ENCODE data around the gene ARPP19.
A peak's percentile ranks its signal among the peaks of the same experiment; 100 is the strongest.
"Not testable (repeated sequence)": the region's sequence is repeated elsewhere in the genome, so short reads cannot be mapped to it uniquely, and the experiment has no call there.

The ARPP19 gene

GRCh38 chr15:52568601-52569585 is at the start of gene ARPP19:
Gene ARPP19 (minus strand): TSS chr15:52569030. CDS start chr15:52568892, 138 bp downstream.
- DNase-seq = peak; percentile 87

- DNase-seq = no peak
Observed at GRCh38 chr15:52617026-52617425, 48.2 kb upstream of the ARPP19 start.

GRCh38 chr15:52615302-52615701 is 46.5 kb upstream of the ARPP19 start:
- DNase-seq = no peak

DNA sequence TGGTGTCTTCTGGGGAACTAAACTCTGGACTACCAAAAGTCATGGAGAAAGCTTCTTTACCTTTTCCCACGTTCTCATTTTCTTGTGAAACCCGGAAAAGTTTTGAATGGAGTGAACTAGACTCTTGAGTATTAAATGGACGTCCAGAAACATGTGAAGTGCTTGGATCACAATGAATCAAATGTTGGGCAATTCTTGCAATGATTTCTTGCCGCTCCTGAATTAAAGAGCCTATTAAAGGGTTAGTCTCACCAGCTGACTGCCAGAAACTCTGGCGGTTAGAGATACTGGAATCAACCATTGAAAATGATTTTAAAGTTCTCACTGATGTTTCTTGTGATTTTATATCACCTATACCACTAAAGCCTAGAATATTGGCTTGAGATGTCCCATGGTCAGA is 40.8 kb upstream of the ARPP19 start:
- no peak for DNase-seq

GRCh38 chr15:52584414-52584813 is 15.6 kb upstream of the ARPP19 start:
- DNase-seq = no peak

DNA sequence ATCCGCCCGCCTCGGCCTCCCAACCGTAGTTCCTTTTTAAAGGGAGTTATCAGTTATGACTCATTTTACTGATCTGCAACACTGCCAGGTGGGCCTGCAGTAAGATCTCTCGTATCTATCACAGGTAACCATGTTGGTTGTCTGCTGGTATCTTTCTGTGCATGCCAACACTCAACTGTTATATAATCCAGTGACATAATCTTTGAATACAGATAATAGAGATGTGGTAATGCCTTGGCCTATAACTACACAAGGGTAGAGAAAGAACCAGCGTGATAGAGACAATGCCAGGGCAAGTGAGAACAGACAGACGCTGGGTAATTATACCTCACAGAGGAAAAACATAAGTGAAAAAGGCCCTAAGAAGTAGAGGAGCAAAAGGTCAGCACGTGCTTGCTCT is 11.0 kb upstream of the ARPP19 start:
- no peak for DNase-seq

GRCh38 chr15:52576692-52577091 is 7.9 kb upstream of the ARPP19 start:
- DNase-seq = no peak

- DNase-seq = not testable (repeated sequence)
Observed at GRCh38 chr15:52575573-52575972, 6.7 kb upstream of the ARPP19 start.

- DNase-seq = no peak
Observed at GRCh38 chr15:52575072-52575471, 6.2 kb upstream of the ARPP19 start.

DNA sequence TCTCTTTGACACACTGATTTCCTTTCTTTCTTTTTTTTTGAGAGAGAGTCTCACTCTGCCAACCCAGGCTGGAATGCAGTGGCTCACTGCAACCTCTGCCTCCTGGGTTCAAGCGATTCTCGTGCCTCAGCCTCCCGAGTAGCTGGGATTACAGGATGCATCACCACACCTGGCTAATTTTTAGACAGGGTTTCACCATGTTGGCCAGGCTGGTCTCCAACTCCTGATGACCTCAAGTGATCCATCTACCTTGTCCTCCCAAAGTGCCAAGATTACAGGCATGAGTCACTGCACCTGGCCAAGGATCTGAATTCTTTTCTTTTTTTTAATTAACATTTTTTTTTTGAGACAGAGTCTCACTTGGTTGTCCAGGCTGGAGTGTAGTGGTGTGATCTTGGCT is 5.8 kb upstream of the ARPP19 start:
- not testable (repeated sequence) for DNase-seq

DNA sequence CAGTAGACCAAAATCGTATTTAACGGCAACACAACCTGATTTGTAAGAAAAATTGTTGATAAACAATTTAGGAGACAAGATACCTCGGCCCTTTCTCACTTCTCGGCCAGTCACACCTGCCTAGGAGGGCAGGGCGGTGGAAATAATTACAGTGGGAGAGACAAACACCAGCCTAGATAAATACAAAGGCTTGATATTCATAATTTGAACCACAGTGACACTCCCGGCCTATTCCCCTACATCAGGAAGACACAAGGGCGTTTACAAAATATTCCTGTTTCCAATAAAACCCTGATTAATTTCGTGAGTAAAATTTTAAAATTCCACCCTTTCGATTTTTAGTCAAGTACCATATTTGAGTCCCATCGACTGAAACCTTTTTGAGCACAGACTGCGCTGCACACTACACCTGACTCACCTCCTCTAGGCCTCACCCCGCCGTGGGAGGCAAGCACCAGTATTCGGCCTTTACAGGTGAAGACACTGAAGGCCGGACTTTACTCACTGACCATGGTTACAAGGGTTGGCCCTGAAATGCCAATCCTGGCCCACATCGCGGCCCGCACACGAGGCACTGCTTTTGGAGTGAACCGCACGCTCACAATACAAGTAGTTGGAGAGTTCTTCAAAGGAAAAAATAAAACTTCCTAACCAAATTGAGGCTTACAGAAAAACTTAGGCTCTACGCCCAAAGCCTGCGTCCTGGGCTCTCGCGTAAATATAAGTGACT is 794 bp downstream of the ARPP19 start:
- peak; percentile 59 for DNase-seq

DNA sequence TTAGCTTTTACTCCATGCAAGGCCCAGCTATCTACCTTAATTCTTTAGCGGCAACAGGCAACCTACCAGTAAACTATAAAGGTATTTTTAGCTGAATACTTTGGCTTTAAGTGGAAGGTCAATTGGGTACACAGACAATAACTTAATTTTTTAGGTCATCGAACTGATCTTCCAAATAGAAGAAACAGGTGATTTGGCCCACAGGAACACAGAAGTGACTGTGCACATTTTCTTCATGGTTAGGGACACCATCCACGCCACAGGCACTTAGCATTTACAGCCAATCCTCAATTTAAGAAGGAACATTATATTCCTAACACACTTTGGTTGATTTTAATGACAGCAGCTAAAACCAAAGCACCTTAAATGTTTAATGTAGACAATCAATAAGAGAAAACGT is 1.9 kb downstream of the ARPP19 start:
- no peak for DNase-seq

DNA sequence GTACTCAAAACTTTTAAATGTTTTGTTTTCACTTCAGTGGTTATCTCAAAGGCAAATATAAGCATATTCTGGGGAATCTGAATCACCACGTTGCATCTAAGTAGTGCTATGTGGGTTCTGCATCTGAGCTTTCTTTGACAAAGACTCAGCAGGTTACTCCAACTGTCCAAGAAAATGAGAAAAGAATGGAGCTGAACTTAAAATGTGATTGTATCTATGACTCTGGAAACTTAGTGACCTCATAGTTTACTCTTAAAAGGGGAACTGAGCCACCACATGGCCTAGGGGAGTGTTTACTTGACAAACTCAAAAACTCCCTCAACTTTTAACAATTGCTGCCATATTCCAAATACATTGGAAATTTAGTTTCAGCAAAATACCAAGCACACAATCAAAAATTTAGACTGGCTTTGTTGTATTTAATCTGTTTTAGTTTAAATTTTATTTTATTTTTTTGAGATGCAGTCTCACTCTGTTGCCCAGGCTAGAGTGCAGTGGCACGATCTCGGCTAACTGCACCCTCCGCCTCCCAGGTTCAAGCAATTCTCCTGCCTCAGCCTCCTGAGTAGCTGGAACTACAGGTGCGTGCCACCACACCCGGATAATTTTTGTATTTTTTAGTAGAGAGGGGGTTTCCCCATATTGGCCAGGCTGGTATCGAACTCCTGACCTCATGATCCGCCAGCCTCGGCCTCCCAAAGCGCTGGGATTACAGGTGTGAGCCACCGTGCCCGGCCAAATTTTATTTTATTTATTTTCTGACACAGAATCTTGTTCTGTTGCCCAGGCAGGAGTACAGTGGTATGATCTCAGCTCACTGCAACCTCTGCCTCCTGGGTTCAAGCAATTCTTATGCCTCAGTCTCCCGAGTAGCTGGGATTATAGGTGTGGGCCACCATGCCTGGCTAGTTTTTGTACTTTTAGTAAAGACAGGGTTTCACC is 3.1 kb downstream of the ARPP19 start:
- DNase-seq = not testable (repeated sequence)

DNA sequence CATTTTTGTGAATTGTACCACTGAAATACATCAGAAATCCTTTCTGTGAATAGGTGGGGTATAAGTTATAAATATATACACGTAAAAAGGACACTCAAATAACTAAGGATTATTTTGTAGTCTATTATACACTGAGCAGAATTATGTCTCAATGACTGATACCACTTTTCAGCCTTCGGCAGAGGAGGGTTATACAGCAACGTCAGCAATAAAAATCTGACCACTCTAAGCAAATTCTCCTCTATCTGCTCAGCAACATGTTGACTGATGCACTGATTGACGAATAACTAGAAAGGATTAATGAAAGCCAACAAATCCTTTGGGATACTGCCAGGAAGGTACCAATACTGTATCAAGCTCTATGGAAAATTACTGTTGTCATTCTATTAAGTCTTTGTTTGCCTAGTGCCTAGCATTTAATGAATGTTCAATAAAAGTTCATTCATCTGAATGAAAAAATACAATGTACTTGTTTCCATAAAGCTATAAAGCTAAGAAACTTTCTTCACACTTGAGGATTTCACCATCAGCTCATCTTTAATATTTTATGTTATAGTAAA is 5.2 kb downstream of the ARPP19 start:
- DNase-seq = no peak

DNA sequence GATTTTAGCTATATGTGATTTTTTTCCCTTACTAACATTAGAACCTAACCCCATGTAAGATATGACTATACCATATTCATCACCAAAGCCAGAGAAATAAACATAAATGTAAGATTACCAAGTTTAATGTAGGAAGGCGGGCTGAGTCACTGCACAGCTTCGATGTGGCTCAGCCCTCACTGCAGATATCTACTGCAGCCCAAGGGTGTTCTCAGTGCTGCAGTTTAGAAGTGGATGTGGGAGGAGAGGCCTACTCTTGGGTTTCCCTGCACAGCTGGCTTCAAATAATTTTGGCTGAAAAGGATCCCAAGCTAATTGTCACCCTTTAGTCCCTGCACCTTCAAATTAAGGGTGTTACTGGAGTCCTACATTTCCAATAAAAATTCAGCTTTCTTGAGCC is 9.3 kb downstream of the ARPP19 start:
- peak; percentile 80 for DNase-seq

GRCh38 chr15:52559022-52559421 is 9.8 kb downstream of the ARPP19 start:
- peak; percentile 20 for DNase-seq

DNA sequence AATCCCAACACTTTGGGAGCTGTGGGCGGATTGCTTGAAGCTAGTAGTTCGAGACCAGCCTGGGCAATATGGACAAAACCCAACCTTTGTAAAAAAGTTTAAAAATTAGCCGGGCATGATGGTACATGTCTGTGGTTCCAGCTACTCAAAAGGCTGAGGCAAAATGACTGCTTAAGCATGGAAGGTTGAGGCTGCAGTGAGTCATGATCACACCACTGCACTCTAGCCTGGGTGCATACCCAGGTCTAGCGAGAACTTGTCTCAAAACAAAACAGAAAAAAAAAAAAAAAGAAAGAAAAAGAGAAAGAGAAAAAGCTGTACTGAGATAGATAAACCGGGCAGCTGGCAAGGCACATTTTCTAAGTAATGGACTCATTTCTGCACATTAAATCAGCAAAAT is 10.6 kb downstream of the ARPP19 start:
- DNase-seq = peak; percentile 82

DNA sequence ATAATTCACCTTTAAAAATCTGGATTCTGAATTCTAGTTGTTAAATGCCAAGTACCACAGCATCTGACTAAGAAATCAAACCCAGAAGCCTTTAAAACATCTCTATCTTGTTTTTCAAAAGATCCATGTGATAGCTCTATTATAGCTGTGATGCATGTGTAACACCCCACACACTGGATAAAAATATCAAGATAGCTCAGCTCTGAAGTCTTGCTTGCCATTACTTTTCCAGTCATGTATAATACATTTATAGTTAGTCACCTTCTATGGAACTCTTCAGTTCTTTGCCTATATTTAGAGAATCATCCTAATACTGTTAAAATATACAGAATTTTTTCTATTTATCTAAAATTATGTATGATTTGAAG is 11.6 kb downstream of the ARPP19 start:
- no peak for DNase-seq

- DNase-seq = no peak
Observed at GRCh38 chr15:52556524-52557273, 12.1 kb downstream of the ARPP19 start.

GRCh38 chr15:52552303-52552702 is 16.5 kb downstream of the ARPP19 start:
- DNase-seq = no peak

- DNase-seq = no peak
Observed at GRCh38 chr15:52551762-52552161, 17.1 kb downstream of the ARPP19 start.

- not testable (repeated sequence) for DNase-seq
Observed at GRCh38 chr15:52551186-52551585, 17.6 kb downstream of the ARPP19 start.
